HG02884 (cell line): ENCODE results near the gene MRPL38.
A peak's percentile ranks its signal among the peaks of the same experiment; 100 is the strongest.
"Not testable (repeated sequence)": the region's sequence is repeated elsewhere in the genome, so short reads cannot be mapped to it uniquely, and the experiment has no call there.

Experiments used
- ATAC-seq: cut with Tn5 transposase; IDR thresholded peaks from one replicate; pipeline ENCODE4 v1.9.1; 2021; ENCODE audit warnings: mild to moderate bottlenecking, moderate library complexity; ENCODE audit not compliant: unreplicated experiment

MRPL38 gene

DNA sequence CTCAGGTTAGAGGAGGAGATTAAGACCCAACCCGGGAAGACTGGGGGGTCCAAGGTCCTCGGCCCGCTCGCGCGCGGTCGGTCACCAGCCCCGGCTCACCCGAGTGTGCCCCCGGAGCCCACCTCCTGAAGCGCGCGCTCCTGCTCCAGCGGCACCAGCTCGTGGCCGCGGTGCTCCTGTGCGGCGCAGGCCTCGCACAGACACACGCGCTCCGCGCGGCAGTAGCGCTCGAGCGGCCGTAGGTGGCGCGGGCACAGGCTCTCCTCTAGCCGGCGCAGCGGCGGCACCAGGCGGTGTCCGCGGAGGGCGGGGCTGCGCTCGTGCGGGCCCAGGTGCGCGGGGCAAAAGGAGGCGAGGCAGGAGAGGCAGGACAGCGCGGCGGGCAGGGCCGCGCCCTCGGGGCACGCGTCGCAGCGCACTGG, 26.9 kb downstream of the MRPL38 start:
- peak; percentile 55 for ATAC-seq

DNA sequence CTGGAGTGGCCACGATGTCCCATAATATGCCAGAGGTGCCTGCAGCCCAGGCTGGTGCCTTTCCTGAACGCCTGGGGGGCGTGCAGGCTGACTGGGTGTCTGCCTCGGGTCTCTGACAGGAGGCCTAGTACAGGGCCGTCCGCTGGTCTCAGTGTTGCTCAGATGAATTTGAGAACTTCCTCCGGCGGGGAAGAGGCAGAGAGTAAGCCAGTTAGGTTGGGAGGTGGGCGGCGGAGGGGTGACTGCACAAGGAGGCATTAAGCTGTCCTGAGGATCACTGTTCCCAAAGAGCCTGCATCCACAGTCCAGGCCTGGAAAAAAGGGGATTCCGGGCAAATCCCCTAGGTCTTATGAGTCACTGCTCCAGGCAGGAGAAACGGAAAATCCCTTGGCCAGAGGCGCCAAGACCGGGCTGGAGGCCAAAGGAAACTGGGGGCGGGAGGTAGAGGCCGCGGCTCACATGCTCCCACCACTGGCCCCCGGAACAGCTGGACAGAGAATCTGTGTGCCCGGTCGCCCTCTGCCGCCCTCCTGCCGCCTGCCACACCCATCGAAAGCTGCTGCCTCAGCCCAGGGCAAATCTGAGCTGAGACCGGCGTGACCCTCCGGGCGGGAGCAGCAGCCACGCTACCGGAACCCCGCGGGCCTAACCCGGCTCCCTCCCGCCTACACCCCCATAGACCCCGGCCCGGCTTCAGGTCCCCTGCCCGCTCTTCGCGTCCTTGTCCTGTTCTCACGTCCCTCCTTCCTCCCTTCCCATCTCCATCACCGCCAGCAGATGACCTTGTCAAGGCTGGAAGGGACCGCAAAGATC, 27.5 kb downstream of the MRPL38 start:
- ATAC-seq, result no peak

DNA sequence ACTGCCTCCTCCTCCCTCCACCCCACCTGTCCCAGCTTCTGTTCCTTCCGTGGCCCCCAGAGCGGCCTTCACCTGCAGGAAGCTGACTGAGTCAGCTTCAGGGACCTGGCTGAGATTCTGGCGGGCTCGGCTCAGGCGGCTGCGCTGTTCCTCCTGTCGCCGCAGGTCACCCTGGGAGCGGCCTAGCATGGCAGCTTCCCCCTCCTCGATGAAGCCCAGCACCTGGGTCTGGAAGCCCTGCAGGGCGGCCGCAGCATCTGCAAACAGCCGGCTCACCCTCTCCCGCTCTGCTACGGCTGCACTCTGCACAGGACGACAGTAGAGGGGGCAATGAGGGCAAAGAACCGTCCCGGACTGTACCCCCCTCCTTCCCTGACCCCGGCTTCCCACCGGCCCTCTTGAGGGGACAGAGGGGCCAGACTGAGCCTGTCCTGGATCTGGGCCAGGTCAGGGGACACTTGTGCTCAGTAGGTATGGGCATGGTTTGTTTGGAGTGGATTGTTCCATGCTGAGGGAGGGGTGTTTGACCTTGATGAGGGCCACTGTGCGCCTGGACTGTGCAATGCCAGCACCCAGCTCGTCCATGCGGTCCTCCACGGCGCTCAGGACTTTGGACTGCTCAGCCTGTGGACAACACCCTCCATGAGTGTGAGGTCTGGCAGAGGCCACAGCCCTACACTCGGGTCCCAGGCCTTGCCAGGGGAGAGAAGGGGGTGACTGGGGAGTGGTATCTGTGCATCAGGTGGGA, 28.3 kb downstream of the MRPL38 start:
- no peak for ATAC-seq

DNA sequence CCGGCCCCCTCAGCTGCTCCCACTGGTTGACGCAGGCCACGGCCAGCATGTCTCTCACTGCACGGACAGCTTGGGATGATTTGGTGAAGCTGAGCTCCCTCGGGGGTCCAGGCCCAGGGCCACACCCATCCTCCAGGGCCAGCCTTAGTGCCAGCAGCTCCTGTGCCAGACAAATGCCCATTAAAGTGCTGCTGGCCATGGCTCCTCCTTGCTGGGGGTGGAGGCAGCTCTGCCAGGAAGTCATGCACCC, 28.8 kb downstream of the MRPL38 start:
- no peak for ATAC-seq

DNA sequence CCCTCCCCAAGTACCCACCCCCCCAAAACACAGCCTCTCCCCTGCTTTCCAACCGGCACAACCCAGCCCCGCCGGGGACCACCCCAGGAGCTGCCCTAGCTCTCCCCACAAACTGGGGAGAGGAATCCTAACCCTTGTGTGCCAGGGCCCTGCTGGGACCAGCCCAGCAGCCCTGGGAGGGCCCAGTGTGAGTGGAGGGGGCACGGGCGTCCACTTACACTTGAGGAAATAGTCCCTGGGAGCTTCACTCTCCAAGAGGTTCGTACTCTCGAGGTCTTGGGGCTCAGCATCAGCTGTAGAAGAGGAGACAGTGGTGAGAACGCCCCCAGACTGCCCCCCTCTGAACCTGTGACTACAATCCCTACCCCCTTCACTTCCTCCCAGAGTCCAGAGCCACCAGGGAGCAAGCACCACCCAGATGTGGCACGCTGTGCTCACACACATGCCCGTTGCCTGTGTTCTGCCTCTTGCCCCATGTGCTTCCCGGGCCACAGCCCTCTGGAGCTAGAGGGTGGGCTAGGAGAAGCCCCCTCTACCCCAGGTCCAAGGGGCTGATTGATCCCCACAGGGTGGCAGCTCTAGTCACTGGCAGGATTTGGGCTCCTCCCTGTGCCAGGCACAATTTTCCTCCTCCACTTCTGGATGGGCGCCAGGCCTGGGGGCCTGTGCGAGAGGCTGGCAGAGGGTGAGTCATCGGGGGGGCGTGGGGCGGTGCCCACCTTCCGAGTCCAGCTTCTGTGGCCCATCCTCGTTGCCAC, 29.3 kb downstream of the MRPL38 start:
- ATAC-seq, result no peak

DNA sequence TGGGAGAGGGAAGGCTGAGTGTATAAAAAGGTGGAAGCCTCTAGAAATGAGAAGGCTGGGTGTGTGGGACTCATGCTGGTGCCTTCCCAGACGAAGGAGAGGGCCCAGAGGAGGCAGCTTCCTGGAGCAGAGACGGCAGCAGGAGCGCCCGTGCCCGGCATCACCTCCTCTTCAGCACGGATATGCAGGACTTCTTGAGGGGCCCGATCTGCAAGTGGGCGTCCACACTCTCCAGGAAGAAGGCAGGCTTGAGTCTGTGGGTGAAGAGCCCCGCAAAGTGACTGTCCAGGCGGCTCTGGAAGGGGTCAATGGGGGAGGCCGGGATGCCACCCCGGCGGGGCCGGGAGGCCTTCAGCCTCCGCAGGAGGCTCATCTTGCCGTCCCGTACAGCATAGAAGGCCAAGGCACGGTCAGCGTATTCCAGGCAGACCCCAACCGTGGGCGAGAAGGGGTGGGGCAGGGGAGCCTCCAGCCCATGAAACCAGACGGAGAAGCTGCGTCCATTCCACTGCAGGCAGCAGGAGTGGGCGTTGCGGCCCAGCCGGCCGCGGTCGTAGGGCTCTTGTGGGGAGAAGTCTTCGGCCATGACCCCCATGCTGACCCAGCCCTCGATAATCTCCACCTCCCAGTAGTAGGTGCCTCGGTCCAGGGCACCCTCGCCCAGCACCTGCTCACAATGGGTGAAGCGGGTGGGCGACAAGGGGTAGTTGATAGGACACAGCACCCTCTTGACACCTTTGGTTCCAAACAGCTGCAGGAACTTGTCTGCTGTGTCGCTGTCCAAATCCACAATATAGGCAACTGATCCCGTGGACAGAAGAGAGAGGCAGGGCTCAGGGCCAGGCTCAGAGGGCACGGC, 30.1 kb downstream of the MRPL38 start:
- no peak for ATAC-seq

DNA sequence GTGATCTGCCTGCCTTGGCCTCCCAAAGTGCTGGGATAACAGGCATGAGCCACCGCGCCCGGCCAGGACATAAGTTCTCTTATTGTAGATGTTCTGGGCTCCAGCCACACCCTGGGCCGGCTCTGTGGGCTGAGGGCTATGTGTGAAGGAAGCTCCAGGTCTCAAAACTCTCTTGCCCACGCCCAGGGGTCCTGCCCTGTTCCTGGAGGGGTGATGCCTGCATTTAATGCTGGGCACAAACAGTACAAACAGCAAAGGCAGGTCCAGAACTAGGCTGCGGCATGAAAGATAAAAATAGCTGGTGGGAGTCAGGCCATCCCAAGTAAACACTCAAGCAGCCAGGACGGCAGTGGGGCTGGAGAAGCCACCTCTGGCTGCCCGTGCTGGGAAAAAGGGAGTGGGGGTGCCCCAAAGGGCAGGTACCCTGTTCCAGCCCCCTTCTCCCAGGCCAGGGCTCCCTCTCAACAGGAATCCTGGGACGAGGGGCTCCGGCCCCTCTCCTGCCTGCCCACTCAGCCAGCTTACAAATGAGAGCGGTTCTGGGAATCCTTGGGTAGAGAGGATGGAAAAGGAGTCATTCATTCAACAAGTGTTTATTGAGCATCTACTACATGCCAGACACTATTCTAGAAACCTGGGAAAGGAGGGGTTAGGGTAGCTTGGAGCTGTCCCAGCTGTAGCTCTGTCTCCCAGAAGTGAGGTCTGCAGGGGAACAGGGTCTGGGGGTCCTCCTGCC, 30.9 kb downstream of the MRPL38 start:
- ATAC-seq, result no peak

DNA sequence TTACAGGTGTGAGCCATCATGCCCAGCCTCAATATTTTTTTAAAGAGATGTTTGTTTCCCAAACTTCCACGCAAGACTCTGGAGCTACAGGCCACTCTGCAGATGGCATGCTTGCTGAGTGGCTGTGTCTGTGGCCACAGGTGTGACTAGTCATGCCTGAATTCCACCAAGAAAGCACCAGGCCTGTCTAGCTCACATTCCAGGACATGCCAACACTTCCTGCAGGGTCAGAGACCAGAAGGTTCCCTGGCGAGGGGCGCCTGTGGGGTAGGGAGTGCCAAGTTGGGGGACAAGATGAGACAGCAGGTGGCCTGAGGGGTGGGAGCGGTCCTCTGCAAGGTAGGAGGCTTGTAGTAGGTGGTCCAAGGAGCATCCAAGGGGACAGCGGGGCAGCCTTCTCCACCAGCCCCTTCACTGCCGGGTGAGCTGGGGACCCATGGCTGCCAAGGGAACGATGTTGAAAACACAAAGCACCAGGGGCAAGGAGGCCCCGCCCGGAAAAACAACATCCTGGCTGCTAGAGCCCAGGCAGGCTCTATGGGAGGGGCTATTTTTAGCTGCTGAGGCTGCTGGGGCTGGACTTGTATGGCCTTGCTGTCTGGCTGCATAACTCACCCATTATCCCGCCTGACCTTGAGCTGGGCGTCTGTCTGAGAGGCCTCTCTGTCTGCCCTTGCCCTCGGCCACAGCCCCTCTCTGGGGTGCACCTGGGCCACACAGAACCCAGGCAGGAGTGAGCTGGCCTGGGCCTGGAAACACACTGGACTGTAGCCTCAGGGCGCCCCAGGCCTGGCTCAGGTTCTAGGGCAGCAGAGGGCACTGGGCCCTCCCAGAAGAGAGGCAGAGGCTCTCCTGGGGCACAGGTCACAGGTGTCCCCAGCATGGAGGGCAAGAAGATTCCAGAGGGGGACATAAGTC, 32.0 kb downstream of the MRPL38 start:
- ATAC-seq, result no peak

DNA sequence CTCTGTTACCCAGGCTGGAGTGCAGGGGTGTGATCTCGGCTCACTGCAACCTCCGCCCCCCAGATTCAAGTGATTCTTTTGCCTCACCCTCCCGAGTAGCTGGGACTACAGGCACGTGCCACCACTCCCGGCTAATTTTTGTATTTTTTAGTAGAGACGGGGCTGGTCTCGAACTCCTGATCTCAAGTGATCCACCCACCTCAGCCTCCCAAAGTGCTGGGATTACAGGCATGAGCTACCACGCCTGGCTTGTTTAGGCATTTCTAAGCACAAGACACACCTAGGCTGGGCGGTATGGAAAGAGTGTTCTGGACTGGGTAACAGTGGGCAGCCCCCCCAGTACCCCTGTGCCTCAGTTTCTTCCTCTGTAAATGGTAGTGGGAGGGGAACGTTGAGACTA, 34.5 kb downstream of the MRPL38 start:
- not testable (repeated sequence) for ATAC-seq

DNA sequence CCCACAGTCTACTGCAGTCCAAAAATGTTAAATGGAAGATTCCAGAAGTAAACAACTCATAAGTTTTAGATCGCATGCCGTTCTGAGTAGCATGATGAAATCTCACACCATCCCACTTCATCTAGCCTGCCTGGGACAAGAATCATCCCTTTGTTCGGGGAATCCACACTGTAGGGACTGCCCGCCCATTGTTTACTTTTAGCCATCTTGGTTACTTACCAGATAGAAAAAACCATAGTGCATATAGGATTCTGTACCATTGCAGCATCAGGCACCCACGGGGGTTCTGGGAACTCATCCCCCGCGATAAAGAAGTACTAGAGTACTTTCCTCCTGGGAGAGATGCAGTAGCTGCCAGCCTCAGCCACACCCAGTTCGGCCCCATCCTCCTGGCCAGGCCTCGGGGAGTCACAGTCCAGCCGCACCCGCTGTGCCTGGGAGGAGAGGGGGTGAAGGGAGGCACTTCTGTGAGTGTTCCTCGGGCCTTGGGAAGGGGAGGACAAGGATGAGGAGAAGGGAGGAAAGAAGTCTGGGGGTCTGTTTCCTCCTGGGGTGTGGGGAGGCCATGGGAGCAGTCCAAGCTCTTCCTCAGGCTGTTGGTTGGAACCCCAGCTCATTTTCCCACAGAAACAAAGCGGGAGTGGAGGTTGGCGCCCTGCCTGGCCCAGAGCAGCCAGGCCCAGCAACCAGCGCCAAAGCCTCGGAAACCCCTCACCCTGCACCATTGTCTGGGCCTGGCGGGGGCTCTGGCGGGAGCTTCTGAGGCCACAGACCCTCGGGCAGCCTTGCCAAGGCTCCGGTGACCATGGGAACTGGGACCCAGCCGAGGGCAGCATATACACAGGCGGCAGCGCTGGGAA, 35.2 kb downstream of the MRPL38 start:
- ATAC-seq, result no peak

DNA sequence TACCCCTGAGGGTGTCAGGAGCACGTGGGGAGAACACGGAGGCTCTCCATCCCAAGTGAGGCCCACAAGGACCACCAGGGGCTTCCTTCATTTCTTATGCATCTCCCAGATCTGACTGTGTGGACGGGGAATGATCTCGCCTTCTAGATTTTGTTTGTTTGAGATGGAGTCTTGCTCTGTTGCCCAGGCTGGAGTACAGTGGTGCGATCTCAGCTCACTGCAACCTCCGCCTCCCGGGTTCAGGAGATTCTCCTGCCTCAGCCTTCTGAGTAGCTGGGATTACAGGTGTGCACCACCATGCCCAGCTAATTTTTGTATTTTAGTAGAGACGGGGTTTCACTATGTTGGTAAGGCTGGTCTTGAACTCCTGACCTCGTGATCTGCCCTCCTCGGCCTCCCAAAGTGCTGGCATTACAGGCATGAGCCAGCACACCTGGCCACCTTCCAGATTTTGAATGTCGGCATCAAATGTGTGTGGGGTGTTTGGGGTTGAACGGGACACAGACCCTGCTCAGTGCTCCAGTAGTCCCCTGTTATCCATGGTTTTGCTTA, 35.9 kb downstream of the MRPL38 start:
- not testable (repeated sequence) for ATAC-seq

DNA sequence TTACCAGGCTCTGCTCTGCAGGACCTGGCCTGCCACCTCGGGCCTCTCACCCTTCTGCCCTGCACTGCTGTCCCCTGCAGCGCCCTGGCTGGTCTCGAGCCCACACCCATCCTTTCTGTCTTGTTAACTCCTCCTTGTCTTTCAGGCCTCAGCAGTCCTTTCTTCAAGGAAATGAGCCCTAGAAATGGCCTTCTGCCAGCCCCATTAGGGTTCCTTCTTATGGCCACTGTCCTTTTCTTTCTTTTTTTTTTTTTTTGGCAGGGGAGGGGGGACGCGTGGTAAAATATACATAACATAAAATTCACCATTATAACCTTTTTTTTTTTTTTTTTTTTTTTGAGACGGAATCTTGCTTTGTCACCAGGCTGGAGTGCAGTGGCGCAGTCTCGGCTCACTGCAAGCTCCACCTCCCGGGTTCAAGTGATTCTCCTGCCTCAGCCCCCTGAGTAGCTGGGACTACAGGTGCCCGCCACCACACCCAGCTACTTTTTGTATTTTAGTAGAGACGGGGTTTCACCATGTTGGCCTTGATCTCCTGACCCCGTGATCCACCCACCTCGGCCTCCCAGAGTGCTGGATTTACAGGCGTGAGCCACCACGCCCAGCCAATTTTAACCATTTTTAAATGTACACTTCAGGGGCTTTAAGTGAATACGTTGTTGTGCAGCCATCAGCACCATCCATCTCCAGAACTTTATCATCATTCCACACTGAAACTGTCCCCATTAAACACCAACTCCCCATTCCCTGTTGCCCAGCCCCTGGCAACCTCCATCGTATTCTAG, 39.1 kb downstream of the MRPL38 start:
- ATAC-seq, result not testable (repeated sequence)

DNA sequence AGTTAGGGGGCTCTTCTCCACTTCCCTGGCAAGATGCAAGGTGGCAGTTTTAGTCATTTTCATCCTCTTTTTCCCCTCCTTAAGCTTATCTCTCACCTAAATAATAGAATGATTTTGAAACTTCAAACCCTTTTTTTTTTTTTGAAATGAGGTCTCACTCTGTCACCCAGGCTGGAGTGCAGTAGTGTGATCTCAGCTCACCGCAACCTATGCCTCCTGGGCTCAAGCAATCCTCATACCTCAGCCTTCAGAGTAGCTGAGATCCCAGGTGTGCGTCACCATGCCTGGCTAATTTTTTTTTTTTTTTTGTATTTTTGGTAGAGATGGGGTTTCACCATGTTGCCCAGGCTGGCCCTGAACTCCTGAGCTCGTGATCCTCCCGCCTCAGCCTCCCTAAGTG, 39.8 kb downstream of the MRPL38 start:
- not testable (repeated sequence) for ATAC-seq

DNA sequence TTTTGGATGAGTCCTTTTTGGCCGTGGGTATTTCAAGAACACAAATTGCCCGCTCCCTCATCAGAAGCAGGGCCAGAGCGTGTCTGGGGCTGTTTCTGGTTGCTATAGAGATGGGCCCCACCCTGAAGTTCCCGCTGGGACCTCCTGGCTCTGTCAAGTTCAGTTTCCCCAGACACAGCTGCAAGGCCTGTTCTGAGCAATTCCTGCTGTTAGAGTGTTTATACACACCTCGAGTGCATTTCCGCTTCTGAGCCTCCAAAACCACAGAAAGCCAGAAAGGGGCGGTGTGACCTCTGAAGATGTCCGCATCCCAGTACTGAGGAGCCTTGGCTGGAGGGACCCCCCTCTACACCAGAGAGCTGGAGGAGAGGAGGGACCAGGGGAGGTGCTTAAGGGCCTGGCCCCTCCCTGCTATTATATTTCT, 40.2 kb downstream of the MRPL38 start:
- ATAC-seq, result peak; percentile 57

DNA sequence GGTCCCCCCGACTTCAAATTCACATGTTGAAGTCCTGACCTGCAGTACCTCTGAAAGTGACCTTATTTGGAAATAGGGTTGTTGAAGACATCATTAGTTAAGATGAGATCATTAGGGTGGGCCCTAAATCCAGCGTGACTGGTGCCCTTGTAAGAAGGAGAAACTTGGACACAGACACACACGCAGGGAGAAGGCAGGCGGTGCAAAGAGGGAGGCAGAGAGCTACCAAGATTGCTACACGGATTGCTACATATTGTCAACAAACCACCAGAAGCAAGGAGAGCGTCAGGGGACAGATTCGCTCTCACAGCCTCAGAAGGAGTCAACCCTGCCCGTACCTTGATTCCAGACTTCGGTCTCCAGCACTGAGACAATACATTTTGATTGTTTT, 42.8 kb downstream of the MRPL38 start:
- ATAC-seq, result no peak

DNA sequence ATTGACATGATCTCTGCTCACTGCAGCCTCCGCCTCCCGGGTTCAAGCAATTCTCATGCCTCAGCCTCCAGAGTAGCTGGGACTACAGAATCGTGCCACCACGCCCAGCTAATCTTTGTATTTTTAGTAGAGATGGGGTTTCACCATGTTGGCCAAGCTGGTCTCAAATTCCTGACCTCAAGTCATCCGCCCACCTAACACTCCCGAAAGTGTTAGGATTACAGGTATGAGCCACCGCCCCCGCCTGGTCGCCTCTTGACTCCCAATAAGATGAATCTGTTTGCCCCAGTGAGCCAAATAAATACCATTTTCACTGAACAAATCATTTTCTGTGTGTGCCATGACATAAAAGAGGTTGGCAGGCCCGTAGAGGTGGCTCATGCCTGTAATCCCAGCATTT, 45.3 kb downstream of the MRPL38 start:
- not testable (repeated sequence) for ATAC-seq
